GM19372 (cell line): Measurements from ENCODE around the gene GARNL3.

Experiments
- ATAC-seq: cut with Tn5 transposase; IDR thresholded peaks from one replicate; pipeline ENCODE4 v1.9.1; 2021; ENCODE audit warnings: mild to moderate bottlenecking, low read depth, moderate library complexity; ENCODE audit not compliant: unreplicated experiment

GARNL3 gene

GRCh38 chr9:127269449-127269848 is 4.9 kb downstream of the GARNL3 start:
- ATAC-seq = no peak

GRCh38 chr9:127273326-127273725 is 8.8 kb downstream of the GARNL3 start:
- no peak for ATAC-seq

GRCh38 chr9:127277099-127277498 is 12.5 kb downstream of the GARNL3 start:
- no peak for ATAC-seq

- no peak for ATAC-seq
These were observed 13.2 kb downstream of the GARNL3 start for GRCh38 chr9:127277770-127278169.

GRCh38 chr9:127278372-127278771 is 13.8 kb downstream of the GARNL3 start:
- no peak for ATAC-seq

GRCh38 chr9:127279717-127280285 is 15.2 kb downstream of the GARNL3 start:
- no peak for ATAC-seq

- ATAC-seq = no peak
These were observed 16.5 kb downstream of the GARNL3 start for GRCh38 chr9:127280880-127281660.

GRCh38 chr9:127281891-127282290 is 17.3 kb downstream of the GARNL3 start:
- ATAC-seq = no peak

- ATAC-seq = no peak
These were observed 18.0 kb downstream of the GARNL3 start for GRCh38 chr9:127282611-127283010.

GRCh38 chr9:127283135-127283534 is 18.6 kb downstream of the GARNL3 start:
- ATAC-seq = no peak

GRCh38 chr9:127283917-127284497 is 19.4 kb downstream of the GARNL3 start:
- ATAC-seq = no peak

- ATAC-seq = no peak
These were observed 21.4 kb downstream of the GARNL3 start for GRCh38 chr9:127285965-127286364.

GRCh38 chr9:127290561-127291065 is 26.0 kb downstream of the GARNL3 start:
- no peak for ATAC-seq

GRCh38 chr9:127291246-127291778 is 26.7 kb downstream of the GARNL3 start:
- no peak for ATAC-seq

- ATAC-seq = no peak
These were observed 27.8 kb downstream of the GARNL3 start for GRCh38 chr9:127292415-127292814.

GRCh38 chr9:127293328-127293727 is 28.8 kb downstream of the GARNL3 start:
- ATAC-seq = no peak

- no peak for ATAC-seq
These were observed 29.2 kb downstream of the GARNL3 start for GRCh38 chr9:127293767-127294166.

GRCh38 chr9:127295005-127295404 is 30.4 kb downstream of the GARNL3 start:
- ATAC-seq = no peak

- no peak for ATAC-seq
These were observed 36.4 kb downstream of the GARNL3 start for GRCh38 chr9:127300886-127301447.

- no peak for ATAC-seq
These were observed 39.3 kb downstream of the GARNL3 start for GRCh38 chr9:127303830-127304229.

GRCh38 chr9:127305206-127305837 is 40.7 kb downstream of the GARNL3 start:
- ATAC-seq = no peak
